Activated CD4-positive, CD25-positive, alpha-beta regulatory T cell treated with anti-CD3 and anti-CD28 coated beads, Interleukin-2, amount 50 U/mL, for 16 hours (primary cell): Measurements from ENCODE around the gene TOP3A.
"Not testable (repeated sequence)": the region's sequence is repeated elsewhere in the genome, so short reads cannot be mapped to it uniquely, and the experiment has no call there.

Source experiments
- DNase-seq: peaks from one replicate; pipeline ENCODE4 v3.0.0-alpha.2; 2020; ENCODE audit warnings: low read depth, low spot score

Gene TOP3A

DNA sequence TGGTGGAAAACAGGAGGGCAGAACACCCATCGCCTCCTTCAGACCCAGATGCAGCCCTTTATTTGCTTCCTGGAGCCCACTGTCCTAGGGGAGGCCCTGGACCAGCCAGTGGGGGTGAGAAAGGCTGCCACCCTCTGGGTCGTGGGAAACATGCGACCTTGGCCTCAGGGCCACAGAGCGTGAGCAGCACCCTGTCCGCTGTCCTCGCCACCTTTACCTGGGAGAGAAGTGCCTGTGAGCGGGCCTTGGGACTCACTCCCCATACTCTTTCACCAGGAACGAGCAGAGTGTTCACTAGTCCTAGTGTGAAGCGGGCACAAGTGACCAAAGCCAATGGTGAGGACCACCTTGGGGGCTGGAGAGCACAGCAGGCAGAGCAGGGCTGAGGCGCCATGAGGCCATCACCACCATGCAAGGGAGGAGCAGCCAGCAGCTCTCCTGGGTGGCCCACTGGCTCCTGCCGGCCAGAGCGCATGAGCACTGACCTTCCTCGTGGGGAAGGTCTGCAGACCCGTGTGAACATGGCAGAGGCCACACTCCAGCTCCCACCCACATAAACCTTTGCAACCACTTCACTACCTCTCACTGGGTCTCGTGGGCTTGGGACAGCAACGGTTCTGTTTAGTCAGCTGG lies 8.8 kb upstream of the TOP3A start:
- no peak for DNase-seq

DNA sequence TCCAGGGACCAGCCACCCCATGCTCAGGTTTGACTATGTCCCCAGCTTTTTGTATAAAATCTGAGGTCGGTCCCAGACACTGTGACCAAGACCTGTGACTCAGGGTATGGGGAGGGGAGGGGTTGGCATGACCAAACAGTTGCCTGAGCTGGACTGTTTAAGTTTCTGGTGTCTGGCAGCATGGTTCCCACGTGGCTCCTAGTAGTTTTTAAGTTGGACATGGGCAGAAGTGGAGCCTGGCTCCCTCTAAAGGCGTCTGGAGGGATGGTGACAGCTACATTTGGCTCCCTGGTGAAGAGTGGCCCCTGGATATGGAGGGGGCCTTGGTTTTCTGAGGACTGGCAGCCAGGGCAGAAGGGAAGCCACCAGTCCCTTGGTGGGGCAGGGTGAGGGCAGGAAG lies 8.2 kb upstream of the TOP3A start:
- DNase-seq = no peak

DNA sequence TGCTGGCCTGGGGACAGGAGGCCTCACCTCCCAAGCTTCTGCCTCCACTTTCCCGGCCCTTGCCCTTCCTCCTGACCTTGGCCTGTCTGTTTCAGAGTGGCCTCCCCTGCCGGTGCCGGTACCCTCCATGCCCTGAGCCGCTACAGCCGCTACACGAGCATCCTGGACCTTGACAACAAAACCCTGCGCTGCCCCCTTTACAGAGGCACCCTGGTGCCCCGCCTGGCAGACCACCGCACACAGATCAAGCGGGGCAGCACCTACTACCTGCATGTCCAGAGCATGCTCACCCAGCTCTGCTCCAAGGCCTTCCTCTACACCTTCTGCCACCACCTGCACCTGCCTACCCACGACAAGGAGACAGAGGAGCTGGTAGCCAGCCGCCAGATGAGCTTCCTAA lies 7.7 kb upstream of the TOP3A start:
- no peak for DNase-seq

DNA sequence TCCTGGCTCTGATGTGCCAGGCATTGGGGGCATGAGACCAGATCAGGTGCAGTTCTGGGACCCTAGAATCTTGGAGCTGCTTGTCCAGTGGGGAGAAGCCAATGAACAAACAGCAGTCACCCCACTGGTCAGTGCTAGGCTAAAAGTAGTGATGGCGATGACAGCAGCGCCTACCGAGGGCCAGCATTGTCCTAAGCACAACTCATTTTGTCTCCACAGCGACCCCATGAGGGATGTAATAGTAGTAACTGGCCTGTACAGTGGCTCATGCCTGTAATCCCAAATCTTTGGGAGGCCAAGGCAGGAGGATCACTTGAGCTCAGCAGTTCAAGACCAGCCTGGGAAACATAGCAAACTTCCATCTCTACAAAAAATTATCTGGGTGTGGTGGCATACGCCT lies 6.5 kb upstream of the TOP3A start:
- no peak for DNase-seq

DNA sequence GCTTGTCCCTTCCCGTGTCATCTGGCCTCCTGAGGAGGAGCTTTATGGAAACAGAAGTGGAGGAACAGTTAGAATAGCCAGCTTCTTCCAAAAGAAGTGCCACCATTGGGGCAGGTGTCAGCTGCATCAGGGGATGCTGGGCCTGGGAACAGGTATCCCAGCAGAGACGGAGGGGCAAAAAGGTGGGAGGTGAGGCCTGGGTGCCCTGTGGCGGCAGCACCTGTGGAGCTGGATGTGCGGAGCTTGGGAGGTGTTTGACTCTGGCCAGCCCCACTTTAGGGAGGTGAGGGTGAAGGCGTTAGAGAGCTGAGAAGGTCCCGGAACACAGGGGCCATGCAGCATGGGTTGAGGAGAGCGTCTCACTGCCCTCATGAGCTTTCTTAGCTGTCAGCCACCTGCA lies 5.5 kb upstream of the TOP3A start:
- no peak for DNase-seq

DNA sequence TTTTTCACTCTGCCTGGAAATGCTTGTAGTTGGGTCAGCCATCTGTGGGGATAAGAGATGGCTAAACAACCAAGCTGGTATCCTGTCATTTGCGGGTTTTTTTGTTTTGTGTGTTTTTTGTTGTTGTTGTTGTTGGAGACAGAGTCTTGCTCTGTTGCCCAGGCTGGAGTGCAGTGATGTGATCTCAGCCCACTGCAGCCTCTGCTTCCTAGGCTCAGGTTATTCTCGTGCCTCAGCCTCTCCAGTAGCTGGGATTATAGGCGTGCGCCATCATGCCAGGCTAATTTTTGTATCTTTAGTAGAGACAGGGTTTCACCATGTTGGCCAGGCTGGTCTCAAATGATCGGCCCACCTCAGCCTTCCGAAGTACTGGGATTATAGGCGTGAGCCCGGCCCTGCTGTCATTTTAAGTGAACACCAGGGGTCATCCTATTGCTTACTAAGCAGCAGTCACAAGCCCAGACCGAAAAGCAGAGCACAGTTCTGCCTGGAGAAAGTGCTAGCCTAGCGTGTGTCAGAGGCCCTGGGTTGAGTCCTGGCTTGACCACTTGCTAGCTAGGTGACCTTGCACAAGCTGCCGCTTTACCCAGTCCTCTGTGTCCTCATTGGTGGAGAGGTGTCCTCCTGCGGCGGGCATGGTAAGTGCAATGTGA lies 4.9 kb upstream of the TOP3A start:
- no peak for DNase-seq

DNA sequence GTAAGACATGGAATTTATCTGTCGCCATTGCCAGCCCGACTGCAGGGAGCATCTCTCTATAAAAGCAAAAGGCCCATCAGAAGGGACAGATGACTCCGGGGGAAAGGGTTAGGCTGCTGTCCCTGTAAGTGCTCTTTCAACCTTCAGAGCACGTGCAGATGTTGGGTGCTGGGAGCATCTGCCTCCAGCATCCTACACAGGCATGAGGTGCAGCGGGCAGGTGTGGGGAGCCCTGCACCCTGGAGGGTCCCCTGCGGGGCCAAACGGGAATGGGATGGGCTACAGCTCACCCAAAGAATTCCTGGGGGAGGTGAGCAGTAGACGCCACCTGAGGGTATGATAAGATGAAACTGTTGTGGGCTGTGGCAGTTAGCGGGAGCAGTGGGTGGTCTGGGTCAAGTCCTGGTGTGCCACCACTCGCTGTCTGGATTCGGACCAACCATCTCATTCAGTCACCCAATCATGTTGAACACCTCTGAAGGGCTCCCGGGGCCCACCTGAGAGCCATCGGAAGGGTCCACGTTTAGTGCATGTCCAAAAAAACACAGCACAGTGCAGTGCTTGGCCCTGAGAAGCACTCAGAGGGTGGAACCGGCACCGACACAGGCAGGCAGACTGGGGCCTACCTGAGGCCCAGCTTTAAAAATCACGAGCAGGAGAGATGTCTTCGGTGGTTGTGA lies 4.1 kb upstream of the TOP3A start:
- no peak for DNase-seq

DNA sequence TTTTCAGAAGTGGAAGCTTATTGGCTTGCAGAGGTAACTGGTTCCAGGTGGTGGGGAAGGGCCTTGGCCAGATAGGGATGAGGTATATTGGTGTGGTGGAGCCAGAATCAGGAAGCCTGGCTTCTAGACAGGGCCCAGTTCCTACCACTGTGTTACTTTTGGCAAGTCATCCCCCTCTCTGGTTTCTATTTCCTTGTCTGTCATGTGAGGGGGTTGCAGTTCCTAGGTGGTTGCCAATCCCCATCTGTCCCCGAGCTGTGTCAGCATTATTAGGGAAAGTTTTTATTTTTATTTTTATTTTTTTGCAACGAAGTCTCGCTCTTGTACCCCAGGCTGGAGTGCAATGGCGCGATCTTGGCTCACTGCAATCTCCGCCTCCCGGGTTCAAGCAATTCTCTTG lies 3.3 kb upstream of the TOP3A start:
- no peak for DNase-seq

DNA sequence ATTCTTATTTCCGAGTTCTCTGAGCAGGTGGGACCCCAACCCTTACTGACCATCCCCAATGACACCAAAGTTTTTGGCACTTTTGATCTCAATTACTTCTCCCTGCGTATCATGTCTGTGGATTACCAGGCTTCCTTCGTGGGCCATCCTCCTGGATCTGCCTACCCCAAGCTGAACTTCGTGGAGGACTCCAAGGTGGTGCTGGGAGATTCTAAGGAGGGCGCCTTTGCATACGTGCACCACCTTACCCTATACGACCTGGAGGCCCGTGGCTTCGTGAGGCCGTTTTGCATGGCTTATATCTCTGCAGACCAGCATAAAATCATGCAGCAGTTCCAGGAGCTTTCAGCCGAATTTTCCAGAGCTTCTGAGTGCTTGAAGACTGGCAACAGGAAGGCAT lies 1.2 kb upstream of the TOP3A start:
- DNase-seq = no peak

DNA sequence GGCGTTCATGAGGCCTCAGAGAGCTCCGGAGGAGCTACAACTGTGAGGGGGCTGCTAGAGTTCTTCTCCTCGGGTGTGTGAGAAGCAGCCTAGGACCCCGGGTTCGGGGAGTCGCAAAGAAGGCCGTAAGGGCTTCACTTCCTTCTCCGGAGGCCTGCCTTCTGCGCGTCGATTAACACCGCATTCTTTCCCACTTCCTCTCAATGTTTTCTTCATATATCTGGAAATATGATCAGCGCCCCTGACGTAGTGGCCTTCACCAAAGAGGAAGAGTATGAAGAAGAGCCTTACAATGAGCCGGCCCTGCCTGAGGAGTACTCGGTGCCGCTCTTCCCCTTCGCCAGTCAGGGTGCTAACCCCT lies 748 bp upstream of the TOP3A start:
- no peak for DNase-seq

DNA sequence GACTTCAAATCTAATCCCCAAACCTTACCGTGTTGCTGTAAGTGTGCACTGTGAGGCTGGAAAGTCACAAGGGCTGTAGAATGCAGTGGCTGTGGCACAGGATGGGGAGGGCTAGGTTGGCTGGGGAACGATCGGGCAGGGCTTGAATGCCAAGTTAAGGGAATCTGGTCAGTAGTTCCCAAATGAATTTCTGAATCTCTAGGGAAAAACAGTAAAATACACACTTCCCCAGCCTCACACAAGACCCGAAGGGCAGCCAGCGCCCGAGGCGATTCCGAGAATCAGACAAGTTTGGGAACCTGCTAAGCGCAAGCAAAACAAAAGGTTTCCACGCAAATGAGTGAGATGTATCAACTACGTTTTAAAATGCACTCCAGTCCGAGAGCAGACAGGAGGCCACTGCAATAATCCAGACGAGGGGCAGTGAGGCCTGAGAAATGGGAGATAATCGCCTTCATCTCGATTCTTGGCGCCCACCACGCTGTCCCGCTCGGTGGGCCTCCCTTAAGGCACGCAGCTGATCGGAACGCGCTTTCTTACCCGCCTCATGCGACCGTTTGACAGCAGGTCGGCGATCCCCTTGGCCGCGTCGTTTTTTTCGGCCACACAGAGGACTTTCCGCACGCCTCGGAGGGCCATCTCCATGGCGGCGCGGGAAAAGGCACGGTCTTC lies 599 bp downstream of the TOP3A start:
- no peak for DNase-seq

DNA sequence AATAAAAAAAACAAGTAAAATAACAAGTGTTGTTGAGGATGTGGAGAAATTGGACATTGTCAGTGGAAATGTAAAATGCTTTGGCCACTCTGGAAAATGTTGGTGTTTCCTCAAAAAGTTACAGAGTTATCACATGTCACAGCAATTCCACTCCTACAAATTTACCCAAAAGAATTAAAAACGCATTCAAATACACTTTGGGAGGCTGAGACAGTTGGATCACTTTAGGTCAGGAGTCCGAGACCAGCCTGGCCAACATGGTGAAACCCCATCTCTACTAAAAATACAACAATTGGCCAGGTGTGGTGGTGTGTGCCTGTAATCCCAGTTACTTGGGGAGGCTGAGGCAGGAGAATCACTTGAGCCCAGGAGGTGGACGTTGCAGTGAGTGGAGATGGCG lies 5.6 kb downstream of the TOP3A start:
- no peak for DNase-seq

DNA sequence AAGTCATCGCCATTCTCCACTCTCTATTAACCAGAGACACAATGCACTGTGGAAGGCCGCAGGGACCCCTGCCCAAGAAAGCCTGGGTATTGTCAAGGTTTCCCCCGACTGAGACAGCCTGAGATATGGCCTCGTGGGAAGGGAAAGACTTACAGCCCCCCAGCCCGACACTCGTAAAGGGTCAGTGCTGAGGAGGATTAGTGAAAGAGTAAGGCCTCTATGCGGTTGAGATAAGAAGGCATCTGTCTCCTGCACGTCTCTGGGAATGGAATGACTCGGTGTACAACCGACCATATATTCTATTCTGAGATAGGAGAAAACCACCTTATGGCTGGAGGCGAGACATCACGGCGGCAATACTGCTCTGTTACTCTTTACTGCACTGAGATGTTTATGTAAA lies 11.6 kb downstream of the TOP3A start:
- DNase-seq = not testable (repeated sequence)

DNA sequence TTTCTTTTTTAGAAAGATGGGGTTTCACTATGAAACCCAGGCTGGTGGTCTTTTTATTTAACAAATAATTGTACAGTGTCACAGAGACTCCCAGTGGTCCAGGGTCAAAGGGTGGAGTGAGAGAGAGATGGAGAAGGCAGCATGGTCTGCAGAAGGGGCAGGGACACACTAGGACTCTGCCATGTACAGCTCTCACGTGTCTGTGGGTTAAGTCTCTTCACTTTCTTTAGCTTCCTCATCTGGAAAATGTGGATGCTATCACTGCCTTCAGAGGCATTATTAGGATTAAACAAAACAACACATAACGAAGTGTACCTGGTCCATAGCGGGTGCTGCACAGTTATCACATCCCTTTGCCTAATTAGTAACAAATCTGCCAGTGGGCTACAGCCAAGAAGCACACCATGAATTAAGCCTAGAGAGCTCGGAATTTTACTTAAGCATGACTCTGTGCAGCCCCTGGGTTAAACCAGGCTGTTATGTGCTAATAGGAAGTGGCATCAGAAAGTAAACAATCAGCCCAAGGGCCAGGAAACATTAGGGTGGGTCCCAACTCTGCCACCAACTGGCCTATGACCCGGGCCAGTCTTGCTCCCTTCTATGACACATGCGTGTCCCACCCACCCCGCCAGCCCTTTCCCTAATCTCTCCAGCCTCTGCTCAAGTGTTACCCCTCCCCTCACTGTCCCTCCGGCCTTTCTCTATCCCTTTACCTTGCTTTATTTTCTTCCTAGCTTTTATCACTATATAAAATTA lies 13.9 kb downstream of the TOP3A start:
- DNase-seq = no peak

DNA sequence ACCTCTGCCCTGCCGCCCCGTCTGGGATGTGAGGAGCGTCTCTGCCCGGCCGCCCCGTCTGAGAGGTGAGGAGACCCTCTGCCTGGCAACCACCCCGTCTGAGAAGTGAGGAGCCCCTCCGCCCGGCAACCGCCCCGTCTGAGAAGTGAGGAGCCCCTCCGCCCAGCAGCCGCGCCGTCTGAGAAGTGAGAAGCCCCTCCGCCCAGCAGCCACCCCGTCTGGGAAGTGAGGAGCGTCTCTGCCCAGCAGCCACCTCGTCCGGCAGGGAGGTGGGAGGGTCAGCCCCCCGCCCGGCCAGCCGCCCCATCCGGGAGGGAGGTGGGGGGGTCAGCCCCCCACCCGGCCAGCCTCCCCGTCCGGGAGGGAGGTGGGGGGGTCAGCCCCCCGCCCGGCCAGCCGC lies 16.7 kb downstream of the TOP3A start:
- DNase-seq = not testable (repeated sequence)

DNA sequence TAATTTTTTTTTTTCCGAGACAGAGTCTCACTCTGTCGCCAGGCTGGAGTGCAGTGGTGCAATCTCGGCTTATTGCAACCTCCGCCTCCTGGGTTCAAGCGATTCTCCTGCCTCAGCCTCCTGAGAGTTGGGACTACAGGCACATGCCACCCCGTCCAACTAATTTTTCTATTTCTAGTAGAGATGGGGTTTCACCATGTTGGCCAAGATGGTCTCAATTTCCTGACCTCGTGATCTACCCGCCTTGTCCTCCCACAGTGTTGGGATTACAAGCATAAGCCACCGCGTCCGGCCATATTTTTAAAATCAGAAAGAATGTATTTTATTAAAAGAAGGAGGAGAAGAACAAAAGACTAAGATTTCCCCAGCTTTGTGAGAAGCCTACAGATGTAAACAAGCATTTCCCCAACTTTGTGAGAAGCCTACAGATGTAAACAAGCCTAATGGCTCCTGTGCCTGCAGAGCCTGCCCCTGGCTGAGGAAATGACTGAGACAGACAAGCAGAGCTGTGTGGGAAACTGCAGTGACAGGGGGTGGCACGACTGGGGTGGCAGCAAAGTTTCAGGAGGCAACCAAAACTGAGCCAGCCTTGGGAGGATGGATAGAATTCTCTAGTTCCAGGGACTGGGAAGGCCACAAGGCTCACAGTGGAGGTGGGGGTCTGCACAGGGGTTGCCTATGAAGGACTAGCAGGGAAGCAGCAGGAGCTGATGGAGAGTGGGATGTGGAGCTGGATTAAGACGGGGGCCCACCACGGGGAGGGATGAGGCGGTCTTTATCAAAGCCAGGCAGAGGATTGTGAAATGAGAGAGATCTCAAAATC lies 22.9 kb downstream of the TOP3A start:
- DNase-seq = no peak

DNA sequence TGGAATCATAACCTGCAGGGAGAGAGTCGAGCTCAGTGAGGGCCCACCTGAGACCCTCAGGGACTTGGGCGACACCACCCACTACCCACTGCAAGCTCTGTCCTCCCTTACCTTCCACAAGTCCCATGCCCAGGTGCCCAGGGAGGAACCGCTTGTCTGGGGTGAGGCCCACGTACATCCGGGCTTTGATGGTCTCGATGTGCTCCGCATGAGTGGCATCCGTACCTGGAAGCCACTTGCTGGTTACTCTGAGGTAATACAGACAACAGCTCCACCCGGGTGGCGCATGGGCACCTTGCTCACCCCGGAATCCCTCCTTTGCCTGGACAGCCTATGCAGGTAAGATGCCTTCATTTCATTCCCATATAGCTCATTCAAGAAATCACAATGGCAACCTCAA lies 29.5 kb downstream of the TOP3A start:
- DNase-seq = no peak

DNA sequence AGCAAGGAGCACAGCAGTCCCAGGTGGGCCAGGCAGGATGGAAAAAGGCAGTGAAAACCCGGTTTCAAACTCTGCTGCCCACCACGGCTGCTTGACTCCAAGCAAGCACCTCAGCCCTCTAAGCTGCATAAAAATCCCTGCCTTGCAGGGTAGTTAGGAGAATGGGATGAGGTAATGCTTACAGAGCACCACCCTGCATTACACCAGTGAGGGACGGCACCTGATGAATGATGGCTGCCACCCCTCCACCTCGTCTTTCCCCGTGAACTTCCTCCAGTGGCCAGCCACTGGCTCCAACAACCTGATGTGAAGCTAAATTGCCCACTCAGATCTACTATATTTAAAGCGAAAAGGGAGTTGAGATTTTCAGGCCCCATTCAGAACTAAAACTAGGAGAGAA lies 33.0 kb downstream of the TOP3A start:
- no peak for DNase-seq

DNA sequence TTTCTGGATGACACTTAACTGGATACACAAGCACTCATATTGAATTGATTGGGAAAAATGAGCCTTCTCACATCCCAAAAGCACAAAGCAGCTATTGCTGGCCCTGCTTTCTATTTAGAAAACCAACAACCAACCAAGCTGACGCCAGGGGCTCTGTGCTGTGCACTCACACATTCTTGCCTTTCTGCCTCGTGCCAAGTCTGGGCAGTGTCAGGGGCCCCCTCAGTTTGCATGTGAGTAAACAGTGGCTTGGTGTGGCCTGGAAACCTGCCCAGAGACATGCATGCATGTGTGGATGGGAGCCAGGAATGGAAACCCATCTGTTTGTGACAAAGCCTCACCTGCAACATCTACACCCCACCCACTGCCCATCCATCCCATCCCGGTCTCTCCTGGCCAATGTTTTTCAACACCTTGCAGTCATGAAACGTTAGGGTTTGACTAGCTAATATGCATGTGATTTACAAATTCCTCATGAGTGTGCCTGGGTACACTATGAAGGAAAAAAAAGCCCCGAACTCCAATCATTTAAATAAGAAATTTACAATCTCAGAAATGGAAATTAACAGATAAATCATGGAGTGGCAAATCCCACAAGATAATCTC lies 33.9 kb downstream of the TOP3A start:
- no peak for DNase-seq

DNA sequence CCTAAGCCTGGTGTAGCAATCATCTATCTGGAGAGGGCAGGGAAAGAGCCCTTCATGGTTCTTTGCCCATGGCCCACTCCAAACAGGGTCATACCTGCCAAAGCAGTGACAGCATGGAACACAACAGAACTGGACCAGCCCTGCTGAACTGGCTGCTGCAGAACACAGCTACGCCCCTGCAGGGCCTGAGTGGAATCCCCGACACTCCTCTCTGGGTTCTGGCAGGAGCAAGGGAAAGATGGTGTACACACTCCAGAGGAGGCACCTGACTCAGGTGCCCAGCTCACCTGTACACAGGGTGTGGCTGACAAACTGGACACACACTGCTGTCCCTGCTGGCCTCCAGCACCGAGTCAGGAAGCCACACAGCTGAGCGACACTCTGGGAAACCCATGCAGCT lies 34.5 kb downstream of the TOP3A start:
- no peak for DNase-seq

DNA sequence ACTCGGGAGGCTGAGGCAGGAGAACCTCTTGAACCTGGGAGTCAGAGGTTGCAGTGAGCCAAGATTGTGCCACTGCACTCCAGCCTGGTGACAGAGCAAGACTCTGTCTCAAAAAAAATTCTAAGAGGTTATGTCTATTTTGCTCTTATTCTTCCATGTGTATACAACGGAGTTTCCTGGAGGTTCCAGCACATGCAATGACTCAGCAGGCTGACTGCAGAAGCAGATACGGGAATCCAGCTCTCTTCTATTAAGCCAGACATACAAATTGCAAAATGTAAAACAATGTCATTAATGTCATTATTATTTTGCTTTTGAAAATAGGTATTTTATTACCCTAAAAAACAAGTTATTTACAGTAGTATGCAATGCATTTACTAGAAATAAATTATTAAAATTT lies 35.9 kb downstream of the TOP3A start:
- no peak for DNase-seq
